ENCODE data around the gene KIF2C.

GRCh38 chr1:44785501-44786137 is 46.0 kb downstream of the KIF2C start:
- TF ChIP-seq POLR2AphosphoS5 (IDR thresholded peaks at IDR 0.05) (no peak), CTCF (IDR thresholded peaks at IDR 0.05) (no peak)

Measured in suprapubic skin (tissue), 3 donors.